Measurements from ENCODE around the gene C2orf80. TPM values are rescaled to one million over a fixed set of nuclear protein-coding genes. Genes with fewer than 3 reads are reported as not detected.
"Not testable (repeated sequence)": the region's sequence is repeated elsewhere in the genome, so short reads cannot be mapped to it uniquely, and the experiment has no call there.

Gene C2orf80
- total RNA-seq, 1 donor from 2014 or later: not detected

- Mint-ChIP-seq H3K36me3 (no peaks in the 10 kb centered on the region), H3K4me3 (no peak overlapping the region), H3K27me3 (ENCODE audit: low read depth) (no peaks in the 10 kb centered on the region), H3K9me3 (peaks cover 5% of the 10 kb centered on the region), H3K4me1 (peaks cover 6% of the 10 kb centered on the region), H3K27ac (no peak overlapping the region)
- DNase-seq (ENCODE audit: low spot score in 2 of 2, unreplicated experiment in 2 of 2): no peak
- TF ChIP-seq CTCF (IDR thresholded peaks at IDR 0.05; ENCODE audit: unreplicated experiment): no peak
Measured at GRCh38 chr2:208224802-208225201, 35.0 kb upstream of the C2orf80 start.

- no peak for DNase-seq (ENCODE audit: low spot score in 2 of 2, unreplicated experiment in 2 of 2)
- no peak overlapping the region for H3K27ac Mint-ChIP-seq
- no peaks in the 10 kb centered on the region for H3K4me1 Mint-ChIP-seq
- no peak for TF ChIP-seq CTCF (IDR thresholded peaks at IDR 0.05; ENCODE audit: unreplicated experiment)
- no peak overlapping the region for H3K4me3 Mint-ChIP-seq
- H3K36me3 Mint-ChIP-seq: no peaks in the 10 kb centered on the region
- H3K27me3 Mint-ChIP-seq (ENCODE audit: low read depth): no peaks in the 10 kb centered on the region
- peaks cover 5% of the 10 kb centered on the region for H3K9me3 Mint-ChIP-seq
Measured at GRCh38 chr2:208222351-208222750, 32.5 kb upstream of the C2orf80 start.

GRCh38 chr2:208221873-208222272 is 32.0 kb upstream of the C2orf80 start:
- not testable (repeated sequence) for H3K4me3 Mint-ChIP-seq; DNase-seq (ENCODE audit: low spot score in 2 of 2, unreplicated experiment in 2 of 2); H3K27ac Mint-ChIP-seq

GRCh38 chr2:208210688-208211451 is 21.0 kb upstream of the C2orf80 start:
- Mint-ChIP-seq H3K27me3 (ENCODE audit: low read depth) (no peaks in the 10 kb centered on the region), H3K27ac (no peak overlapping the region), H3K36me3 (no peaks in the 10 kb centered on the region), H3K4me3 (no peak overlapping the region), H3K4me1 (no peaks in the 10 kb centered on the region), H3K9me3 (no peaks in the 10 kb centered on the region)
- no peak for TF ChIP-seq CTCF (IDR thresholded peaks at IDR 0.05; ENCODE audit: unreplicated experiment)
- no peak for DNase-seq (ENCODE audit: low spot score in 2 of 2, unreplicated experiment in 2 of 2)

More at GRCh38 chr2:208221873-208222272, 32.0 kb upstream of the C2orf80 start:
- H3K9me3 Mint-ChIP-seq; H3K36me3 Mint-ChIP-seq; H3K4me1 Mint-ChIP-seq; H3K27me3 Mint-ChIP-seq (ENCODE audit: low read depth): not testable (repeated sequence)

GRCh38 chr2:208208335-208209085 is 18.7 kb upstream of the C2orf80 start:
- no peak for DNase-seq (ENCODE audit: low spot score in 2 of 2, unreplicated experiment in 2 of 2)
- peaks cover 4% of the 10 kb centered on the region for H3K4me1 Mint-ChIP-seq
- TF ChIP-seq CTCF (IDR thresholded peaks at IDR 0.05; ENCODE audit: unreplicated experiment): no peak
- no peak overlapping the region for H3K27ac Mint-ChIP-seq
- H3K27me3 Mint-ChIP-seq (ENCODE audit: low read depth): no peaks in the 10 kb centered on the region
- H3K9me3 Mint-ChIP-seq: no peaks in the 10 kb centered on the region
- H3K36me3 Mint-ChIP-seq: no peaks in the 10 kb centered on the region
- H3K4me3 Mint-ChIP-seq: no peak overlapping the region

- DNase-seq (ENCODE audit: low spot score in 2 of 2, unreplicated experiment in 2 of 2): no peak
- TF ChIP-seq CTCF (IDR thresholded peaks at IDR 0.05; ENCODE audit: unreplicated experiment): no peak
- Mint-ChIP-seq H3K27me3 (ENCODE audit: low read depth) (no peaks in the 10 kb centered on the region), H3K36me3 (no peaks in the 10 kb centered on the region), H3K4me1 (peaks cover 4% of the 10 kb centered on the region), H3K4me3 (no peak overlapping the region), H3K27ac (no peak overlapping the region), H3K9me3 (no peaks in the 10 kb centered on the region)
Measured at GRCh38 chr2:208207769-208208168, 17.9 kb upstream of the C2orf80 start.

All from mesothelial cell of epicardium (in vitro differentiated cells).